H1 (cell line): ENCODE measurements around the gene DIRAS2.

Experiments
- CHD1 ChIP-seq: IDR thresholded peaks from 2 replicates; pipeline ENCODE4 v1.6.1; 2012; ENCODE audit warnings: low read depth, low read length, improper control_type of control experiment
- CREB1 ChIP-seq: IDR thresholded peaks from 2 replicates; pipeline ENCODE4 v1.6.1; 2012; ENCODE audit warnings: inconsistent platforms
- GTF2F1 ChIP-seq: IDR thresholded peaks from 2 replicates; pipeline ENCODE4 v1.6.1; 2012; ENCODE audit warnings: low read depth, low read length, improper control_type of control experiment, borderline replicate concordance
- POLR2A ChIP-seq, 2 experiments: IDR thresholded peaks; 1 replicate in 1 of 2; 2 replicates in 1 of 2; pipeline ENCODE4 v1.6.1; 2011; ENCODE audit warnings: low read depth in 2 of 2, low read length in 2 of 2, mild to moderate bottlenecking in 2 of 2; ENCODE audit errors: control extremely low read depth in 1 of 2
- POLR2AphosphoS5 ChIP-seq: IDR thresholded peaks from 2 replicates; pipeline ENCODE4 v1.6.1; 2011; ENCODE audit warnings: low read depth, low read length
- RFX5 ChIP-seq: IDR thresholded peaks from 2 replicates; pipeline ENCODE4 v1.6.1; 2011; ENCODE audit warnings: low read depth, low read length, improper control_type of control experiment, borderline replicate concordance
- ZNF274 ChIP-seq: IDR thresholded peaks from 2 replicates; pipeline ENCODE4 v1.7.0; 2012; ENCODE audit warnings: low read length, borderline replicate concordance; ENCODE audit errors: extremely low read depth
- TF ChIP-seq, protein P1 (sequence below): IDR thresholded peaks from 2 replicates; pipeline ENCODE4 v1.6.1; 2012; ENCODE audit warnings: low read length, inconsistent platforms
- TF ChIP-seq, protein P2 (sequence below), 3 experiments: IDR thresholded peaks; 1 replicate in 2 of 3; 2 replicates in 1 of 3; pipeline versions ENCODE4 v1.5.1 to v1.6.1; 2011; ENCODE audit warnings: low read length in 3 of 3, mild to moderate bottlenecking in 3 of 3, inconsistent platforms in 2 of 3, low read depth in 1 of 3, moderate library complexity in 1 of 3; ENCODE audit not compliant: insufficient read depth in 1 of 3; ENCODE audit errors: control extremely low read depth in 1 of 3

DNA sequence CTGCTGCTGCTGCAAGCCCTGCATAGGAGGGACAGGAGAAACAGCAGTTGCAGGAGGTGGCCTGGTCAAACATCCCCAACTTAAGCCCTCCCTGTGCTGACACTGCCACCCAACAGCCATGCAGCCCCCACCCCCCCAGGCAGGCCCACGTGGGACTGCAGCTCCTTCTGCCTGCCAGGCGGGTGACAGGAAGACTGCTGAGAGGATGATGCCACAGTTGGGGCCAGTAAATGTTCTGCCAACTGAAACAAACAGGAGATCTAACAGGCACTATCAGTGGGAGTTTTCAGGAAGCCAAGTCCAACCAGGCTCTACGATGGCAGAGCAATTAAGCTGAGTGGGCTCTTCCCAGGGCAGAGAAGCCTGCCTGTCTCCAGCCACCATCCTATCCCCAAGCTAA is 31.1 kb downstream of the DIRAS2 start:
- TF ChIP-seq CREB1, result no peak
- TF ChIP-seq, protein P1, sequence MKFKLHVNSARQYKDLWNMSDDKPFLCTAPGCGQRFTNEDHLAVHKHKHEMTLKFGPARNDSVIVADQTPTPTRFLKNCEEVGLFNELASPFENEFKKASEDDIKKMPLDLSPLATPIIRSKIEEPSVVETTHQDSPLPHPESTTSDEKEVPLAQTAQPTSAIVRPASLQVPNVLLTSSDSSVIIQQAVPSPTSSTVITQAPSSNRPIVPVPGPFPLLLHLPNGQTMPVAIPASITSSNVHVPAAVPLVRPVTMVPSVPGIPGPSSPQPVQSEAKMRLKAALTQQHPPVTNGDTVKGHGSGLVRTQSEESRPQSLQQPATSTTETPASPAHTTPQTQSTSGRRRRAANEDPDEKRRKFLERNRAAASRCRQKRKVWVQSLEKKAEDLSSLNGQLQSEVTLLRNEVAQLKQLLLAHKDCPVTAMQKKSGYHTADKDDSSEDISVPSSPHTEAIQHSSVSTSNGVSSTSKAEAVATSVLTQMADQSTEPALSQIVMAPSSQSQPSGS, result no peak
- no peak for TF ChIP-seq POLR2A (IDR thresholded peaks at IDR 0.05; ENCODE audit: control extremely low read depth in 1 of 2, low read depth in 2 of 2, low read length in 2 of 2)
- no peak for TF ChIP-seq RFX5
- TF ChIP-seq, protein P2, sequence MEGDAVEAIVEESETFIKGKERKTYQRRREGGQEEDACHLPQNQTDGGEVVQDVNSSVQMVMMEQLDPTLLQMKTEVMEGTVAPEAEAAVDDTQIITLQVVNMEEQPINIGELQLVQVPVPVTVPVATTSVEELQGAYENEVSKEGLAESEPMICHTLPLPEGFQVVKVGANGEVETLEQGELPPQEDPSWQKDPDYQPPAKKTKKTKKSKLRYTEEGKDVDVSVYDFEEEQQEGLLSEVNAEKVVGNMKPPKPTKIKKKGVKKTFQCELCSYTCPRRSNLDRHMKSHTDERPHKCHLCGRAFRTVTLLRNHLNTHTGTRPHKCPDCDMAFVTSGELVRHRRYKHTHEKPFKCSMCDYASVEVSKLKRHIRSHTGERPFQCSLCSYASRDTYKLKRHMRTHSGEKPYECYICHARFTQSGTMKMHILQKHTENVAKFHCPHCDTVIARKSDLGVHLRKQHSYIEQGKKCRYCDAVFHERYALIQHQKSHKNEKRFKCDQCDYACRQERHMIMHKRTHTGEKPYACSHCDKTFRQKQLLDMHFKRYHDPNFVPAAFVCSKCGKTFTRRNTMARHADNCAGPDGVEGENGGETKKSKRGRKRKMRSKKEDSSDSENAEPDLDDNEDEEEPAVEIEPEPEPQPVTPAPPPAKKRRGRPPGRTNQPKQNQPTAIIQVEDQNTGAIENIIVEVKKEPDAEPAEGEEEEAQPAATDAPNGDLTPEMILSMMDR (IDR thresholded peaks at IDR 0.05; ENCODE audit: control extremely low read depth in 1 of 3, insufficient read depth in 1 of 3, low read depth in 1 of 3, low read length in 3 of 3), result no peak
- no peak for TF ChIP-seq ZNF274
- TF ChIP-seq CHD1, result no peak
- no peak for TF ChIP-seq GTF2F1
- TF ChIP-seq POLR2AphosphoS5, result no peak
